HG03571 (cell line): ENCODE results near the gene KCNAB1.
"Not testable (repeated sequence)": the region's sequence is repeated elsewhere in the genome, so short reads cannot be mapped to it uniquely, and the experiment has no call there.

Source experiments
- ATAC-seq: cut with Tn5 transposase; IDR thresholded peaks from one replicate; pipeline ENCODE4 v1.9.1; 2021; ENCODE audit not compliant: unreplicated experiment

The KCNAB1 gene

GRCh38 chr3:156135921-156136638 is 15.7 kb downstream of the KCNAB1 start:
- ATAC-seq: no peak

- ATAC-seq: not testable (repeated sequence)
These were observed 17.0 kb downstream of the KCNAB1 start for GRCh38 chr3:156137397-156137796.

GRCh38 chr3:156140001-156140595 is 19.7 kb downstream of the KCNAB1 start:
- ATAC-seq: no peak

- no peak for ATAC-seq
These were observed 22.3 kb downstream of the KCNAB1 start for GRCh38 chr3:156142702-156143101.

- no peak for ATAC-seq
These were observed 22.8 kb downstream of the KCNAB1 start for GRCh38 chr3:156143136-156143535.

GRCh38 chr3:156144060-156144459 is 23.7 kb downstream of the KCNAB1 start:
- no peak for ATAC-seq

- no peak for ATAC-seq
These were observed 25.5 kb downstream of the KCNAB1 start for GRCh38 chr3:156145866-156146265.

- ATAC-seq: no peak
These were observed 28.1 kb downstream of the KCNAB1 start for GRCh38 chr3:156148345-156148945.

GRCh38 chr3:156148946-156149381 is 28.6 kb downstream of the KCNAB1 start:
- no peak for ATAC-seq

- no peak for ATAC-seq
These were observed 29.5 kb downstream of the KCNAB1 start for GRCh38 chr3:156149876-156150275.

GRCh38 chr3:156150434-156151066 is 30.2 kb downstream of the KCNAB1 start:
- peak; percentile 53 for ATAC-seq

GRCh38 chr3:156151824-156152428 is 31.5 kb downstream of the KCNAB1 start:
- no peak for ATAC-seq

GRCh38 chr3:156158656-156159295 is 38.4 kb downstream of the KCNAB1 start:
- ATAC-seq: no peak

GRCh38 chr3:156160647-156161046 is 40.3 kb downstream of the KCNAB1 start:
- ATAC-seq: peak; percentile 72

- ATAC-seq: peak; percentile 37
These were observed 40.8 kb downstream of the KCNAB1 start for GRCh38 chr3:156161172-156161571.

- ATAC-seq: no peak
These were observed 43.5 kb downstream of the KCNAB1 start for GRCh38 chr3:156163848-156164247.

GRCh38 chr3:156166808-156167207 is 46.4 kb downstream of the KCNAB1 start:
- no peak for ATAC-seq

GRCh38 chr3:156170571-156170970 is 50.2 kb downstream of the KCNAB1 start:
- ATAC-seq: no peak

- ATAC-seq: no peak
These were observed 51.2 kb downstream of the KCNAB1 start for GRCh38 chr3:156171281-156172267.

GRCh38 chr3:156172536-156172935 is 52.2 kb downstream of the KCNAB1 start:
- no peak for ATAC-seq
